ENCODE measurements around the gene SH3TC1.

- no peak for TF ChIP-seq CTCF (IDR thresholded peaks at IDR 0.05)
- TF ChIP-seq POLR2A (IDR thresholded peaks at IDR 0.05), result no peak
These were observed 12.9 kb downstream of the SH3TC1 start for GRCh38 chr4:8211737-8212581.
